Psoas muscle (tissue), 8 donors: ENCODE data around the gene TANC1. TPM values are rescaled to one million over a fixed set of nuclear protein-coding genes. Genes with fewer than 3 reads are reported as not detected.

Experiments used
- ATAC-seq, 4 donors: fragments of 200-7000 bp; cut with Tn5 transposase; one replicate each; pipeline ENCODE4 v1.9.1; 2020; ENCODE audit warnings: moderate library complexity in 3 of 4, mild to moderate bottlenecking in 2 of 4
- DNase-seq, 2 donors: peaks; one replicate each; pipeline ENCODE4 v3.0.0-alpha.2; 2020
- H3K27ac ChIP-seq: fragments of 200-600 bp; one replicate; pipeline ENCODE4 v1.8.0; 2022
- H3K27me3 ChIP-seq, 3 donors: fragments of 200-600 bp in 1 of 3; one replicate each; pipeline versions ENCODE4 v1.6.1 to v1.8.0; 2013 to 2022; ENCODE audit warnings: low read length in 2 of 3, mild to moderate bottlenecking in 2 of 3, moderate library complexity in 1 of 3; ENCODE audit not compliant: insufficient read depth in 3 of 3
- H3K36me3 ChIP-seq, 2 donors: fragments of 200-600 bp in 1 of 2; one replicate each; pipeline versions ENCODE4 v1.6.1 to v1.8.0; 2013 to 2022; ENCODE audit warnings: low read depth in 1 of 2, mild to moderate bottlenecking in 1 of 2, moderate library complexity in 1 of 2; ENCODE audit not compliant: insufficient read depth in 1 of 2
- H3K4me1 ChIP-seq: fragments of 200-600 bp; one replicate; pipeline ENCODE4 v1.8.0; 2022
- H3K4me3 ChIP-seq: fragments of 200-600 bp; one replicate; pipeline ENCODE4 v1.8.0; 2022; ENCODE audit warnings: mild to moderate bottlenecking
- H3K9me3 ChIP-seq: fragments of 200-600 bp; one replicate; pipeline ENCODE4 v1.8.0; 2022
- WGBS, 3 donors: extraction: QIAGEN DNeasy Blood & Tissue Kit; methylation state at CpG; one replicate each; pipeline versions ENCODE4 v1.1.6 to v1.1.7; 2013; 5-methylcytosine and 5-hydroxymethylcytosine counted together
- intact Hi-C, 2 donors: fragments of 100-400 bp; cut with DNase I; formaldehyde crosslinking; loops; one replicate each; pipeline versions ENCODE4 v1.11.0 to v1.14.2; 2022
- polyA plus RNA-seq, 3 donors: library from polyadenylated mRNA; stranded (reverse); fragments of 200-250 nt; gene quantifications; one replicate each; pipeline ENCODE4 v1.2.3, GENCODE V29; 2013
- total RNA-seq, 4 donors: library from RNA; stranded (reverse); fragmentation: NEBNext Ultra II Directional in 2 of 4; extraction: Animal tissue kit (Norgen Biotek cat#: 25700) in 2 of 4; gene quantifications; one replicate each; pipeline versions ENCODE4 v1.2.1 to v1.2.4, GENCODE V29; 2021 to 2023
- TF ChIP-seq, protein P1 (sequence below): fragments of 200-600 bp; IDR thresholded peaks from one replicate; pipeline ENCODE4 v1.8.0; 2022; ENCODE audit warnings: antibody characterized with exemption
- donor health status: healthy with polysubstance abuse.
- donor health status: DM: no; HTN: no; CAD: no; lungs with moderate emphysema.
- donor health status: Bipolar disorder and iron deficiency.
- donor health status: healthy.
- donor health status: DM: yes; HTN: yes; CAD: no.
- donor health status: DM: no; HTN: no; CAD: no.
- donor health status: DM: no; HTN: no; CAD: no.
- donor health status: DM: yes; HTN: yes; CAD: no.

The TANC1 gene
- total and polyA plus RNA-seq, 7 donors, result 1.9 to 7.5 (median 3.2) TPM

DNA sequence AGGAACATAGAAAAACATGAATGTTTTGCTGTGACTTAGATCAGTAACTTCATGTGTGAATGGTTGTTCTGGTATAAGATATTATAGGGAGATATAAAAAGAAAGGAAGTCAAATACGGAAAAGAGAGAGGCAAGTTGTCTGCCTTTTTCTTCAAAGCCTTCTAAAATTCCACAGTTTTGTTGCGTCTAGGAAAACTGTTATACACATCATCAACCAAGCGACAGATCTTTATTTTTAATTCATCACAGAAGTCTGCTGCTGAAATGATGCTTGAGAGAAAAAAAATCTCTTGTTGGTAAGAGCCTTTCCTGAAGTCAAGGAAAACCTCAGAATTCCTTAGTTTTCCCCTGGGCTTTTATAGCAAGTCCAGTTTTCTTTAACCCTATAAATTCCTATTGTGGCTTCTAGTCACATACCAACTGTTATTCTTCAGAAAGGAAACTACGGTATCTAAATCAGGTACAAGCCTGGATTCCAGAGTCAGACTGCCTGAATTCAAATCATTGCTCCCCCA lies 36.3 kb upstream of the TANC1 start:
- intact Hi-C loops, result no loop called here
- ATAC-seq, result no peak
- TF ChIP-seq, protein P1, sequence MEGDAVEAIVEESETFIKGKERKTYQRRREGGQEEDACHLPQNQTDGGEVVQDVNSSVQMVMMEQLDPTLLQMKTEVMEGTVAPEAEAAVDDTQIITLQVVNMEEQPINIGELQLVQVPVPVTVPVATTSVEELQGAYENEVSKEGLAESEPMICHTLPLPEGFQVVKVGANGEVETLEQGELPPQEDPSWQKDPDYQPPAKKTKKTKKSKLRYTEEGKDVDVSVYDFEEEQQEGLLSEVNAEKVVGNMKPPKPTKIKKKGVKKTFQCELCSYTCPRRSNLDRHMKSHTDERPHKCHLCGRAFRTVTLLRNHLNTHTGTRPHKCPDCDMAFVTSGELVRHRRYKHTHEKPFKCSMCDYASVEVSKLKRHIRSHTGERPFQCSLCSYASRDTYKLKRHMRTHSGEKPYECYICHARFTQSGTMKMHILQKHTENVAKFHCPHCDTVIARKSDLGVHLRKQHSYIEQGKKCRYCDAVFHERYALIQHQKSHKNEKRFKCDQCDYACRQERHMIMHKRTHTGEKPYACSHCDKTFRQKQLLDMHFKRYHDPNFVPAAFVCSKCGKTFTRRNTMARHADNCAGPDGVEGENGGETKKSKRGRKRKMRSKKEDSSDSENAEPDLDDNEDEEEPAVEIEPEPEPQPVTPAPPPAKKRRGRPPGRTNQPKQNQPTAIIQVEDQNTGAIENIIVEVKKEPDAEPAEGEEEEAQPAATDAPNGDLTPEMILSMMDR, result no peak
- Histone ChIP-seq H3K27me3 (no peaks in the 10 kb centered on the region), H3K9me3 (no peaks in the 10 kb centered on the region), H3K36me3 (no peaks in the 10 kb centered on the region), H3K4me1 (no peaks in the 10 kb centered on the region), H3K27ac (no peak overlapping the region), H3K4me3 (no peak overlapping the region)
- no peak for DNase-seq
- 53 to 58% (median 55%) methylated on average over 4 of the region's 4 CpGs for WGBS, 3 donors

- no peaks in the 10 kb centered on the region for H3K4me1 ChIP-seq
- no peak overlapping the region for H3K4me3 ChIP-seq
- ATAC-seq, result no peak
- 54 to 72% (median 65%) methylated on average over 2 of the region's 2 CpGs for WGBS, 3 donors
- intact Hi-C loops, result no loop called here
- no peaks in the 10 kb centered on the region for H3K27me3 ChIP-seq
- H3K36me3 ChIP-seq, result no peaks in the 10 kb centered on the region
- no peaks in the 10 kb centered on the region for H3K9me3 ChIP-seq
- TF ChIP-seq, protein P1, result no peak
- DNase-seq, result no peak
- H3K27ac ChIP-seq, result no peak overlapping the region
Observed at GRCh38 chr2:158934170-158934569, 34.3 kb upstream of the TANC1 start.

GRCh38 chr2:158935617-158936016 lies 32.8 kb upstream of the TANC1 start:
- no peak for DNase-seq

GRCh38 chr2:158936978-158937377 lies 31.5 kb upstream of the TANC1 start:
- intact Hi-C loops, result no loop called here
- TF ChIP-seq, protein P1, result no peak
- no peak overlapping the region for H3K4me3 ChIP-seq
- no peaks in the 10 kb centered on the region for H3K9me3 ChIP-seq
- H3K27ac ChIP-seq, result no peak overlapping the region
- DNase-seq (no peak), ATAC-seq (no peak)
- H3K36me3 ChIP-seq, result no peaks in the 10 kb centered on the region
- H3K27me3 ChIP-seq, result no peaks in the 10 kb centered on the region
- WGBS, 3 donors, result 62 to 72% (median 64%) methylated on average over 2 of the region's 2 CpGs
- no peaks in the 10 kb centered on the region for H3K4me1 ChIP-seq

More at GRCh38 chr2:158935617-158936016, 32.8 kb upstream of the TANC1 start:
- intact Hi-C loops, result no loop called here
- no peak for ATAC-seq
- Histone ChIP-seq H3K9me3 (no peaks in the 10 kb centered on the region), H3K27me3 (no peaks in the 10 kb centered on the region), H3K27ac (no peak overlapping the region), H3K4me1 (no peaks in the 10 kb centered on the region), H3K36me3 (no peaks in the 10 kb centered on the region), H3K4me3 (no peak overlapping the region)
- TF ChIP-seq, protein P1, result no peak
- WGBS, 3 donors, result 95 to 100% (median 99%) methylated on average over 3 of the region's 3 CpGs

GRCh38 chr2:158940356-158940755 lies 28.1 kb upstream of the TANC1 start:
- Histone ChIP-seq H3K4me3 (no peak overlapping the region), H3K36me3 (no peaks in the 10 kb centered on the region), H3K4me1 (no peaks in the 10 kb centered on the region), H3K27me3 (no peaks in the 10 kb centered on the region), H3K27ac (no peak overlapping the region), H3K9me3 (no peaks in the 10 kb centered on the region)
- ATAC-seq (no peak), DNase-seq (no peak)
- 96 to 100% (median 97%) methylated on average over 2 of the region's 2 CpGs for WGBS, 3 donors
- TF ChIP-seq, protein P1, result no peak
- intact Hi-C loops, result no loop called here
